Neural cell (in vitro differentiated cells): Measurements from ENCODE around the gene DPY30.

Experiments
- CTCF ChIP-seq: fragments of 450-650 bp; IDR thresholded peaks from 2 replicates; pipeline ENCODE4 v1.5.1; 2014; ENCODE audit warnings: antibody characterized with exemption, mild to moderate bottlenecking, moderate library complexity; ENCODE audit not compliant: poor library complexity, severe bottlenecking
- EZH2 ChIP-seq: fragments of 200-600, 300-800 bp; shearing (Covaris generic), sonication (generic); IDR thresholded peaks from 2 replicates; pipeline ENCODE4 v1.6.1; 2014; ENCODE audit warnings: antibody characterized with exemption, low read length, borderline replicate concordance, mild to moderate bottlenecking; ENCODE audit not compliant: insufficient read depth, poor library complexity, severe bottlenecking
- POLR2AphosphoS5 ChIP-seq: IDR thresholded peaks from 2 replicates; pipeline ENCODE4 v1.6.1; 2012
- REST ChIP-seq: IDR thresholded peaks from 2 replicates; pipeline ENCODE4 v1.6.1; 2012; ENCODE audit warnings: borderline replicate concordance
- SMC3 ChIP-seq: fragments of 450-650 bp; conservative IDR thresholded peaks from 2 replicates; pipeline ENCODE4 v1.6.1; 2014; ENCODE audit warnings: antibody characterized with exemption, mild to moderate bottlenecking, moderate library complexity; ENCODE audit not compliant: poor library complexity
- TAF1 ChIP-seq: IDR thresholded peaks from 2 replicates; pipeline ENCODE4 v1.6.1; 2012; ENCODE audit warnings: low read depth

- no peak for TF ChIP-seq TAF1
- no peak for TF ChIP-seq EZH2
- no peak for TF ChIP-seq CTCF
- no peak for TF ChIP-seq REST
- TF ChIP-seq POLR2AphosphoS5, result no peak
- TF ChIP-seq SMC3, result no peak
These were observed 18.5 kb upstream of the DPY30 start for GRCh38 chr2:32058130-32058529.
